HG03558 (cell line): ENCODE results near the gene PALLD.
A peak's percentile ranks its signal among the peaks of the same experiment; 100 is the strongest.

Source experiments
- ATAC-seq: cut with Tn5 transposase; IDR thresholded peaks from one replicate; pipeline ENCODE4 v1.9.1; 2021; ENCODE audit warnings: moderate number of reproducible peaks; ENCODE audit not compliant: unreplicated experiment; ENCODE audit errors: extremely low read depth

Gene PALLD

DNA sequence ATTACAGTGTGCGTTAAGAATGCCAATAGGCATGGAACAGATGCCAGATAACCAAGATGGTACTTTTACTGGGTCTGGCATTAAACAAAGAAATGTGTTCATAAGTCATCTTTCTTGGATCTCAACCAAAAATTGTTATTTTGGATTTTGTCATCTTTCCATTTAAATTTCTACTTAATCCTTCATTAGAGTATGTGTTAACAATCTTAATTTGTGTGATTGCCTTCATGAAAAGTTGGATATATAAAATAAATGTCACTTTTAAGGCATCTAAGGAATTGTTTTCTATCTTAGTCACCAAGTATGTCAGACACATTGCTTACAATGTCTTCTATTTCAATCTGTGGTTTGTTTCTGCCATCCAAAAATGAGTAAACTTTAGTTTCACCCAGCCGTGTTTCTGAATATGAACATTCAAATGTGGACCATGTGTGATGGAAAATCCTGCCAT, 87.5 kb downstream of the PALLD start:
- ATAC-seq, result peak; percentile 49

DNA sequence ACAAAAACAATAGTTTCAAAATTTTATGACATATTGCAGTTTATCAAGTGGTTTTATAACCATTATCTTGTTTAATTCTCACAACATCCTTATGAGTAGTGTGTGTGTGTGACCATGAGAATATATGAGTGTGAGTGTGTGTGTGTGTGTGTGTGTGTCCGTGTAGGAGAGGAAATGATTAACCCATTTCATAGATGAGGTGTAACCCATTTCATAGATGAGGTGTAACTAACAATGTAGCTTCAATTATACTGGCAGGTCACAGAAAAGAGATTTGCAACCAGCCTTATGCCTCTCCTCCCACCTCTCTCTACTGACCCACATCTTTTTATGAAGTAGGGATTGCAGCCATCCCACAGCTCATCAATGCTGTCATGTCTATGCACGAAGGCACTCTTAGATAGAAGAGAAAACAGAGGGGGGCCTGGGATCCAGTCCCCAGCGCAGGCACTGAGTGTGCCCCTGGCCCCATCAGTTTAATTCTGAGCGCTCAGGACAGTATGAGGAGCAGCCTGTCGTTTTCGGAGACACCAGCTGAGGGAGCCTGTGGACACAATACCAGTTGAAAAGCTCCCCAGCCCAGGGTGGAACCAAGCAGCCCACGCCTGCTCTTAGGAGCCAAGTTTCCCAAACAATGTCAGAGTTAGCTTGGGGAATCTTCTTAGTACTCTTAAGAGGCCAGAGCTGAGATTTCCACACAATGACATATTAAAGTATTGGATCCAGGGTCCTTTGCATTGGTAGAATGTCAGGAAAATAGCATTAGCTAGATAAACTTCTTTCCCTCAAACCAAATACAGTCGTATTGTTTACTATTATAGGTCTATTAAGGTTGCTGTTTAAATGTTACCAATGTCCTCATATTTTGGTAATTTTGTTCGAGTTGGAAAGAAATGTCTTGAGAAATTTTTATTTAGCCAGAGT, 88.6 kb downstream of the PALLD start:
- ATAC-seq, result peak; percentile 66

DNA sequence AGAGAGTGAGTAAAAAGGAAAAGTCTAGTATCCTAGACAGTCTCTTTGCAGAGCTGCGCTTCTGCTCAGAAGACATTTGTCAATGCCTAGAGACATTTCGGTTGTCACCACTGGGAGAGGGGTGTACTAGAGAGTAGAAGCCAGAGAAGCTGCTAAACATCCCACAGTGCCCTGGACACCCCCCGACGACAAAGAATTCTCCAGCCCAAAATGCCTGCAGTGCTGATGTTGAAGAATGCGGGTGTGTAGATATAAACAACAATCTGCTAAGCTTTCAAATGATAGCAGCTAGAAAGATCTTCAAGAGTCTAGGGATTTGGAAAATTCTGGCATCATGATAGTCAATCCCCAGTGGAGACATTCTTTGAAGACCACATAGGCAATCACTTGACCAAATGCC, 90.1 kb downstream of the PALLD start:
- ATAC-seq, result no peak

DNA sequence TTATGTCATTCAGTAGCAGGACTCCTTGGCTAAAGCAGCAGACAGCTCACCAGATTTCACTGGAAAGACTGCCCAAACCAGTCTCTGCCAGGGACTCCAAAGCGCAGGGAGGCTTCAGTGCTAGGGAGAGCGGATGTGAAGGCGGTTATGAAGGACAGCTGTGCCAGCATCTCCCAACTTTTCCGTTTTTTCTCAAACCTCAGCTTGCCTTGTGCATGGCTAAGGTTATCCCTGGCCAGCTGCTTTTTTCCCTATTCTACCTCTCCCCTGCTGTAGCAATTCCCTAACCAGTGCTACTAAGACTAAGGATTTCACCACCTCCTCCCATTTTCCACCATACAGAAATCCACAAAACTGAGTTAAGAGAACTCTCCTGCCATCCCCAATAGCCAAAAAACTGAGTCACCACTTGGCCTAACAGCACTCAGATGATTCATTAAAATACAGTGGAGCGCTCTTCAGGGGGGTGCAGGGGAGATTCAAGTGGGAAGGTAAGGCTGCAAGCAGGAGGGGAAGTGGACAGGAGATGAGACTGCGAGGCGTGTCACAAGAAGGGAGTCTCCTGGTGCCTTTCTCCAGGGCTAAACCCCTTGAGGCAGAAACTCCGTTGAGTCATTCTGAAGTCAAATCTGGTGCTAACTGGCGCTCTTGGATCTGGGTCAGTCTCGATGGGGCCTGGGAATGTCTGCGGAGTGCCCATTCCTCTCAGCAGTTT, 90.7 kb downstream of the PALLD start:
- no peak for ATAC-seq

DNA sequence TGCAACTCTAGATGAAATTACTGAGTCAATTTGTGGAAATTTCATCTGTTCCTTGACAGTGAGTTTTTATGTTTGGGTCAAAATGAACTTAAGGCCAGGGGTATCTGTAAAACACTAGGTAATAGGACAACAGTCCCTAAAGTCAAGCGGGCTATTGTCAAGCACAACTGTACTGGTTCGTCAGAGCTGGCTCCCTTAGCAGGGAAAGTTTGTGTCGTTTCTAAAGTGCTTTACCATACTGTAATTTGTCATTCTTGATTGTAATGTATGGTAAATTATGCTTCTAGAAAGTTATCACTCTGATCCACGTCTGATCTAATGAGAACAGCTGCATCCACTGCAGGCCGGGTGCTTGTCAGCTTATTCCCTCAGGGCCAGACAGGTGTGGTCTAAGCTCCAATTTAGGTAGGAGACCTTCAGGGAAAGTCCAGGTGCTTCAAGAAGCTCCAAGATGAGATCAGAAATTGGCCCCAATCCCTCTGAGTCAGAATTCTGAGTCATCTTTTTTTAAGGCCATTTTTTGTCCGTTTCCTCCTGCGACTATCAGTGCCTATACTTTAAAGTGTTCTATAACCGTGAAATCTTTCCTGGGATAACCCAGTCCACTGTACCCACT, 92.2 kb downstream of the PALLD start:
- no peak for ATAC-seq

DNA sequence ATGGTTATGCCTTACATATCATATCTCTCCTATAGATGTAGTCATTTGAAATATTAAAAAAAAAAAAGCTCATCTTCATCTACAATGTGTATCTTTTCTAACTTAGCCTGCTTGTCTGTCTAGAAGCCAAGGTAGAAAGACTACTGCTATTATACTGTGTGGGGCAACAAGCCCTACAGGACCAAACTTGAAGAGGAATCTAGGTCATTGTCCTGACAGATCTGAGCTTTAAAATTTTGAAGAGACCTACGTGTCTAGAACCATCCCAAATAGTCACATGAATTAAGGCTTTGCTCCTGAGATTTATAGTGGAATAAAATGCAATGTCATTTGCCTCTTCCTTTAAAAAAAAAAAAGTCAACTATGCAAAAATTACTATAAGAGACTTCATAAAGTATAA, 95.8 kb downstream of the PALLD start:
- no peak for ATAC-seq

DNA sequence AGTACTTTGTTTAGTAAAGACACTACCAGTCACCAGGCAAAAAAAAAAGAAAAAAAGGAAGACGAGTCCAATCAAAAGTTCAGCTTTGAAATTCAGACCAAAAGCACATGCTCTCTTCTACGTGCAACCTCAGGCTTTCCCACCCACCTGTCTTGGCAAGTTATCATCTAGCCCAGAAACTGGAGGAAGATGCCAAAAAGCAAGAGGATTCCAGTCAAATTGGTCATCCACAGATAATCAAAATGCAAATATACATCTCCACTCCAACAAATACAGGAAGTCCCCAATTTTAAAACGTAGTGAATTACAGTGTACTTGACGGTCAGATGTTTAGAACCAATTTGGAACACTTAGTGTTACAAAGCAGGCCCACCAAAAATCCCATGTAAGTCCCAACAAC, 96.5 kb downstream of the PALLD start:
- no peak for ATAC-seq

DNA sequence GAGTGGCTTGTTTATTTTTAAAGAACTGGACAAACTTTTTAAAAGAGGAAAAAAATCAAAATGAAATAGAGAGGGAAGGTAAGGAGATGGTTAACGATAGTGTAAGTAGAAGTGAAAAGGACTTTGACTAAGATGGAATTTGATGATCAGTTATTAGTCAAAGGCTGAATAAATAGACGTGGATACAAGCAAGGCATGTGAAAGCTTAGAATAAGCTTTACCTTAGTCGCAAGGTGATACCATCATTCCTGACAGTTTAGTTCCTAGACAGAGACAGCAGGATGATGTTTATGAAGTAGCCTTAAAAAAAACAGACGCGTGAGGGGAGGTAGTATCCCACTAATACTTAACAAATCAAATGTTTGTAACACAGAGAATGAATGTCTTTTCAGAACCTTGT, 97.3 kb downstream of the PALLD start:
- ATAC-seq, result no peak

DNA sequence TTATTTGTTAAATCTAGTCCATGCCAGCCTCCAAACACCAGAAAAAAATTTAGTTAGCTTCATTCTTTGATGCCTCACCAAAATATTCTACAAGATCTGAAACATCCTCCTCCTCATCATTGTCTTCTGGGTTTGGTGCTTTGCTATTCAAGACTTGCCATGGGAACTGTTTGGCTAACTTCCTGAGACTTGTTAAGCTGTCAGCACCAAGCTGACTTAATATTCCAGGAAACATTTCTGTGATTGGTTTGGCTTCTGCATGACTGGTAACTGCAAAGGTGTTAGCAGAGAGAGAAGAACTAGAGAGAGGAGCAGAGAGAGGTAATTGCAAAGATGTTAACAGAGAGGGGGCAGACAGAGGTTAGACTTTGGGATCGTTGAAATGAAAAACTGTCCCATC, 101.3 kb downstream of the PALLD start:
- no peak for ATAC-seq

DNA sequence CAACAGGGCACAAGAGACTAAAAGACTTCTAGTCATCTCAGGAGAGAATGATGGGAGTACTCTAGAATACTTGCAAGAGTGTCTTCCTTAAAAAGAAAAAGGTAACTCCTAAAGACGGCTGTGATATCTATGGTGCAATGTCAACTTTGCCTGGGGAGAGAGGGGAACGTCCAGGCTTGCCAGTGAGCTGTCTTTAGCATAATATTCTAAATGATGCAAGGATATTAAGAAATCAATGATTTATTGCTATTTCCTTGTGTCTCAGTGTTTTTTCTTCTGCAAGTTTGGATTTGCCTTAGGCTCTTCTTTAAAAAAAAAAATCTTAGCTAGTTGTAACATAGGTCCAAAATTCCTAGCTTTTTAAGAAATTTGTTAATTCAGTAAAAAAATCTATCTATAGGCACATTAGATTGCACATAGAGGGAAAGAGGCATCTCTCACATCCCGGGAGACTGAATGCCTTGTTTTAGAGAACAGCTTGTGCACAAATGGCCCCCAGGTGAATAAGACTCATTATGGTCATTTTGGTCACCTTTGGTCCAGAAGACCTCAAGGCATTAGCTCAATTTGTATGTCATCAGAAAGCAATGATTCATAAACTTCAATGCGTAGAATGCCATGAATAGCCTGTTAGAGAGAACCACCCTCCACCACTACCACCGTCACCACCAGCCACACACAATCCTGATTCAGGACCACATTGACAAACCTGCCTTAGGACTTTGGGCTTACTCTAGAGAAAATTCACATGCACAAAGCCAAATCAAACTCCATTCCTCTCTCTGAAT, 104.1 kb downstream of the PALLD start:
- no peak for ATAC-seq

DNA sequence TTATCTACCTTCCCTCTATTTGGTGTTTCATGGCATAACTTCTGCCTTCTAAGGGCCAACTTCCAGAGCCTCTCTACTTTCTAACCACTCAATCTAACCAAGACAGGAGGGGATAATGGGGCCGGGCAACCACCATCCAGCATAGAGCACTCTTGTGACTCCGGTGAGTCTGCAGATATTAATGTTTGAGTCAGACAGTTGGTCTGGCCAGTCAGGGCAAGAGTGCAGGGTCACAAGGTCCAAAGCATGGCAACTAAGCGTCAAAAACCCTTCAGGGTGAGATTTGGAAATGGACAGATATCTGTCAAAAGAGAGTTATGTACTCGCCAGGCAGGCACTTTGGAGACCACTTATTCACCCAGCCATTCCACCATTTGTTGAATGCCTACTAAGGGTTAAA, 105.0 kb downstream of the PALLD start:
- ATAC-seq, result no peak

DNA sequence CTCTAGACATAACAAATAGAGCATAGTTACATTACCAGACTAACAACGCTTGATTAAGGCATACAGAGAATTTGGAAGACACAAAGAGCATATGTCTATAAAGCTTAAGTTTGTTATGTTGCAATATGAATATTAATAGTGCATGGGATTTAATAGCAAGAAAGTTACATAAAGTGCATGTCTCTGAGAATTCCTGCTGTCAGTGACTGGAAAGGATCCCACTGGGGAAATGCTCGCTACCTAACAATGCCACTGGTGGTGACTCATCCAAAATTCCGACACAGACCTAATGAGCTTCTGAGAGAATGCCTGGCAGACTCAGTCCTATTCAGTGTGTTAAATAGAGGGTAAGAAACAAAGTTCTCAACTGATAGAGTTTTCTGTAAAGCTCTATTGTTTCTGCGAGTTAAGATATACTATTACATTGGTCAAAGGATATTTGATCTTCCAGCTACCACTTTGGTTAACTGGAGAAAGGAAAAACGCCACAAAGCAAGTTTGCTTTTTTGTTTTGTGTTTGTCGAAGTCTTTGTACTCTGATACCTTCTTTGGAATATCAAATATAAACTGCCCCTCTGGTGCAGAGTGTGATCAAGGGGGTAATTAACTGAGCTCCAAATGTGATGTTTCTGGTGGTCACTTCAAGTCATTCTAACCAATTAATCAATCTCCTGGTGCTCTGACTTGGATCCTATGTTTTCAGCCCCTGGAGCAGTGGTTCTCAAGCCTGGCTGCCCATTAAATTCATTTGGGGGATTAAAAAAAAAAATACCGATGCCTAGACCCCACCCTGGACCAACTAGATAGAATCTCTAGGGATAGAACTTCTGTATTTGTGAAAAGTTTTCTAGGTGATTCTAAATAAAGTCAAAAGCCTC, 107.9 kb downstream of the PALLD start:
- no peak for ATAC-seq

DNA sequence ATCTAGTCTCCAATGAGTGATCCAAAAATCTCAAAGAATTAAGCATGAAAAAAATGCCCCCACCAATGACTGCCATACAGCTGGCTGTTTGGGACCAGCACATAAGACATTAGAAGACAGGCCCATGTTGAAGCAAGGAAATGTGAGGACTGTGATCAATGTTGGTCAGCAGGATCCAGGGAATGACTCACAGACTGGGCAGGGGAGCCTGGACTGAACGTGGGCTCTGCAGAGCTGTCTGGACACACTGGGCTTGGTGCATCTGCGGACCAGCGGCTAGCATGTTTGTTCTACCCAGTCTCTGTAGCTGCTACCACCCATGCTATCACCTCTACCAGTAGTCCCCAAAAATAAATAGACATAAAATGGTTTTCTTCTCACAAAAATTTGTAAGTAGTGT, 108.6 kb downstream of the PALLD start:
- no peak for ATAC-seq

DNA sequence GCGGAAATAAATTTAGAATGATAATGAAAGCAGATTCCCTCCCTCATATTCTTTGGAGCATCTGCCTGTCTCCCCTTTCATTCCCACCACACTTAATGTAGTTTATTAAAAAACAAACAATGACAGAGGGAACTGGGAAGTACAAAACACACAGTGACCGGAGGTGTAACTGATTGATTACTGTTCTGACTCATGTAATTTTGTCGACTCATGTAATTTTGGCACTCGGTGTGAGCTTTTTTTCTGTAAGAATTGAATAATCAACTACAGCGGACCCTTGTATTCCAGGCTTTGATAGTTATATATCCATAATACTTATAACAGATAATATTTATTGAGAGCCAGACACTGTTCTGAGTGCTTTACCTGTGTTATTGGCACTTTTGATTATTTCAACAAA, 110.4 kb downstream of the PALLD start:
- ATAC-seq, result no peak

DNA sequence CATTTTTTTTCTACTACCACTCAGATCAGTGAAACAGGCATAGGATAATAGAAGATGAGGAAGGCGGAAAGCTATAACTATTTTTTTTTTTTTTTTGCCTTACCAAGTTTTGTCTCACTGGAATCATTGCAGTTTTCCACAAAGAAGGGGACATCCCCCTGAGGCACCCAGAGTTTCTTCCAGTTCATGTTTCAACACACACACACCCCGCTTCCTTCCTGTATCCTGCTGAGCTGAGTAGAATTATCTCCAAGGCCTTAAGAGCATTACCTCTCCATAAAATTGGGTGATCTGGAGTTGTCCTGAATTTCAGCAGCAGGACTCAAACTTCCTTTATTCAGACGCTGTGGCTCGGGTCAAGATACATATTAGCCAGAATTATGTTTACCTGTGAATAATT, 111.9 kb downstream of the PALLD start:
- ATAC-seq, result no peak

DNA sequence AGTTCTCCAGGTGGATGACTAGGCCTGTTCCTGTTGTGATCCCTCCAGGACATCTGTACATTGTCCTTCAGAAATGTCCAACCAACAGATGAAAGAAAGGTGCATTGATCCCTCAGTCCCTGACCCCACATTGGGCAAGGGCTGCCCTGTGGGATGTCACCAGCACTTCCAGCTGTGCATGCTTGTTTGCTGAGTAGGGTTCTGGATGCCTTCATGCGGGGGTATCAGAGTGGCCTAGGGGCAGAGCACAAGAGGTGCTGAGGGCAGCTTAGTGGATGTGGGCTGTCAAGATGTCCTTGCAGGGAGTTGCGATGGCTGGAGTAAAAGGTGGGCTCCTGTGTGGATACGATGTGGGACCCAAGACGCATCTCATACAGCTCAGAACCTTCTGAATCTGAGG, 112.5 kb downstream of the PALLD start:
- ATAC-seq, result no peak

DNA sequence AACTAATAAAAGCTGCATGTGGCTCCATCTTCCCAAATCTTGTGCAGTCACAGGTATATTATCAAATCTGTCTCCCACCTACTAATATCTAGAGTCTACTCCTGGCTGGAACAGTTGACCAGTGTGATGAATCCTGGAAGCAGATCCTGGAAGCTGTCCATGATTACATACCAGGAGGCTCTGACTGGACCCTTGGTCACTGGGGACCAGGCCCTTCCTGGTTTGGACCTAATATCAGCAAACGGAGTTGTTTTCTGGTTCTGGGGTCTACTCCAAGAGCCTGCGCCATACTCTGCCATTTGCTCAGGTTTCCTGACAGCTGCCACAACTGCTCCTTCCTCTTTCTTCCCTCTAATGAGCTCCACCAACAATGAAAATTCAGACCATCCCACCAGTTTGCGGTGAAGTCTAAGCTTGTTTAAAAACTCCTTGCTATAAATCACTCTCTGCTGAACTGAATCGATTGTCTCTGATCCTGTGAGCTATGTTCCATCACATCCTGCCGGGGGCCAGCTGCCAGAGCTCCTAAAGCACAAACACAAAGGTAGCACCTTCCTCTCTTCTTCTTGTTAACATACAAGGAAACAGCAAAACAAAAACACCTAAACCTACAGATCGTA, 114.2 kb downstream of the PALLD start:
- ATAC-seq, result no peak

DNA sequence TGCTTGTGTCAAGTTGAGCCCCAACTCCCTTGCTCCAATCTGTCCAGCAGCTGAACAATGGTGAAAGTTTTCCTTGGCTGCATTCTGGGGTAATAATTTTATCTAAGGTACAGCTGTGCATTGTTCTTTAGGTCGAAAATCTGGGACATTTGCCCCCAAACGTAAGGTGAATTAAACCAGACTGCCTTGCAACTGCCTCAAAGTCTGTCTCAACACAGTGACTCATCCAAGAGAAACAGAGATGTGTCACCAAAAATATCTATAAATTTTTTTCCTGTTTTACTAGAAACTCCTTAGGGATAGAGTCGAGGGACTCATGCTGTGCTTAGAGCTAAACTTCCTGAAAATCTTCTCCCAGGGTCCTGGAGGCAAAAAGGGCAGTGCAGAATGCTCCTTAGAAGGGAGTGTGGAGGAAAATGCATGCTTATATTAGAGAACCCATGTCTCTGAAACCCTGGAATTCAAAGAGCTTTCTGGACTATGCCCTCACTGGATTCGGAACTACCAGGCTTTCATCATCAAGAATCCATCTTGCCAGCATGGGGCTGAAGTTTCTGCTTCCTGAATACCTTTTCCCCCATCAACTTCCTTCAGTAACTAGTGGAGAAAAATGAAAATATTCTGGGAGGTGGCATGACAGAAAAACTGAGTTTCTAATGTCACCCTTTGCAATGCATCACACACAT, 115.7 kb downstream of the PALLD start:
- ATAC-seq, result no peak
